MCF 10A (cell line): ENCODE results near the gene EXD3. TPM values are rescaled to one million over a fixed set of nuclear protein-coding genes. Genes with fewer than 3 reads are reported as not detected.

Experiments
- BruUV-seq: library from RNA; stranded (reverse); fragments of 400-500 nt; replicated peaks from 2 replicates; lab custom pipeline; 2021; lab: Mats Ljungman, UMichigan
- CTCF ChIA-PET: fragments of 300-600 bp; sonication (Branson Sonifier 250); formaldehyde crosslinking; extraction: SDS; loops from one replicate; lab custom pipeline; 2021; ENCODE audit warnings: antibody characterized with exemption, inconsistent platforms; lab: Yijun Ruan, JAX
- POLR2A ChIA-PET: fragments of 300-600, 350-650 bp; sonication (Branson Sonifier 250); formaldehyde crosslinking; extraction: SDS; loops from one replicate; lab custom pipeline; 2020; ENCODE audit warnings: antibody characterized with exemption, inconsistent platforms; lab: Yijun Ruan, JAX
- DNase-seq: peaks from one replicate; pipeline ENCODE4 v3.0.0-alpha.2; 2018; ENCODE audit not compliant: unreplicated experiment
- H3K27ac Mint-ChIP-seq: one replicate; pipeline ENCODE4 v1.8.0; 2022; ENCODE audit warnings: mild to moderate bottlenecking, low read depth, mixed read lengths; ENCODE audit not compliant: unreplicated experiment
- H3K27me3 Mint-ChIP-seq: one replicate; pipeline ENCODE4 v1.8.0; 2022; ENCODE audit warnings: mixed read lengths; ENCODE audit not compliant: insufficient read depth, unreplicated experiment
- H3K36me3 Mint-ChIP-seq: one replicate; pipeline ENCODE4 v1.8.0; 2022; ENCODE audit warnings: mild to moderate bottlenecking, moderate library complexity, mixed read lengths; ENCODE audit not compliant: insufficient read depth, unreplicated experiment
- H3K4me1 Mint-ChIP-seq: one replicate; pipeline ENCODE4 v1.8.0; 2022; ENCODE audit warnings: mixed read lengths; ENCODE audit not compliant: insufficient read depth, unreplicated experiment
- H3K4me3 Mint-ChIP-seq: one replicate; pipeline ENCODE4 v1.8.0; 2022; ENCODE audit warnings: mild to moderate bottlenecking, moderate library complexity, mixed read lengths; ENCODE audit not compliant: unreplicated experiment
- H3K9me3 Mint-ChIP-seq: one replicate; pipeline ENCODE4 v1.8.0; 2022; ENCODE audit warnings: mixed read lengths; ENCODE audit not compliant: unreplicated experiment
- CTCF ChIP-seq: fragments of 200-600 bp; IDR thresholded peaks from one replicate; pipeline ENCODE4 v1.8.0; 2022; ENCODE audit warnings: antibody characterized with exemption, mild to moderate bottlenecking; ENCODE audit not compliant: unreplicated experiment
- intact Hi-C: fragments of 100-400 bp; cut with micrococcal nuclease; formaldehyde crosslinking; loops from 2 replicates; pipeline ENCODE4 v1.14.1; 2022
- total RNA-seq: library from RNA; stranded (reverse); gene quantifications from 2 replicates; pipeline ENCODE4 v1.2.3, GENCODE V29; 2022

EXD3 gene
- total RNA-seq, 1 experiment from 2014 or later = 17.1 TPM

GRCh38 chr9:137265496-137266161 is 157.3 kb downstream of the EXD3 start:
- Mint-ChIP-seq H3K36me3 (peaks cover 49% of the 10 kb centered on the region), H3K27ac (no peak overlapping the region), H3K27me3 (no peaks in the 10 kb centered on the region), H3K9me3 (no peaks in the 10 kb centered on the region), H3K4me3 (no peak overlapping the region), H3K4me1 (peaks cover 12% of the 10 kb centered on the region)
- POLR2A ChIA-PET = interaction anchor here (0.7 to 1.9 kb wide), 4 partner anchors 9 to 46 kb away, joined by 3 to 5 read pairs (median 4); no protein-coding TSS in a partner anchor
- CTCF ChIA-PET = interaction anchor here (0.6 to 0.9 kb wide), 3 partner anchors 11 to 136 kb away, joined by 3 to 4 read pairs (median 3); no protein-coding TSS in a partner anchor
- TF ChIP-seq CTCF = no peak
- no peak for DNase-seq
- BruUV-seq = no TSS peak
- intact Hi-C loops = no loop called here

- H3K27ac Mint-ChIP-seq = no peak overlapping the region
Measured at GRCh38 chr9:137264067-137264466, 158.9 kb downstream of the EXD3 start.

GRCh38 chr9:137263506-137263905 is 159.5 kb downstream of the EXD3 start:
- H3K4me3 Mint-ChIP-seq = no peak overlapping the region

More at GRCh38 chr9:137264067-137264466, 158.9 kb downstream of the EXD3 start:
- no peak for DNase-seq
- ChIA-PET POLR2A (interaction anchor here (1.9 kb wide), 1 partner anchor 10 kb away, joined by 4 read pairs; no protein-coding TSS in a partner anchor), CTCF (interaction anchor here (0.7 kb wide), 1 partner anchor 23 kb away, joined by 3 read pairs; the partner anchor contains the start of gene TUBB4B)
- Mint-ChIP-seq H3K27me3 (no peaks in the 10 kb centered on the region), H3K4me3 (no peak overlapping the region), H3K4me1 (peaks cover 12% of the 10 kb centered on the region), H3K9me3 (no peaks in the 10 kb centered on the region), H3K36me3 (peaks cover 43% of the 10 kb centered on the region)
- no peak for TF ChIP-seq CTCF
- no TSS peak for BruUV-seq
- intact Hi-C loops = no loop called here

More at GRCh38 chr9:137263506-137263905, 159.5 kb downstream of the EXD3 start:
- peaks cover 49% of the 10 kb centered on the region for H3K36me3 Mint-ChIP-seq
- CTCF ChIA-PET = interaction anchor here (0.6 to 1.1 kb wide), 3 partner anchors 11 to 196 kb away, joined by 3 to 4 read pairs (median 3); no protein-coding TSS in a partner anchor
- POLR2A ChIA-PET = interaction anchor here (0.5 kb wide), 1 partner anchor 8 kb away, joined by 3 read pairs; no protein-coding TSS in a partner anchor
- H3K27me3 Mint-ChIP-seq = no peaks in the 10 kb centered on the region
- DNase-seq = no peak
- H3K4me1 Mint-ChIP-seq = peaks cover 7% of the 10 kb centered on the region
- no TSS peak for BruUV-seq
- intact Hi-C loops = no loop called here
- no peak for TF ChIP-seq CTCF
- H3K9me3 Mint-ChIP-seq = no peaks in the 10 kb centered on the region
- no peak overlapping the region for H3K27ac Mint-ChIP-seq
